HG02763 (cell line): ENCODE data around the gene HOXB1.
A peak's percentile ranks its signal among the peaks of the same experiment; 100 is the strongest.

Source experiments
- ATAC-seq: cut with Tn5 transposase; IDR thresholded peaks from one replicate; pipeline ENCODE4 v1.9.1; 2021; ENCODE audit warnings: mild to moderate bottlenecking, moderate library complexity; ENCODE audit not compliant: unreplicated experiment

HOXB1 gene

GRCh38 chr17:48530887-48531272 lies at the start of gene HOXB1:
Gene HOXB1 (minus strand): TSS chr17:48531011. CDS start chr17:48530904, 107 bp downstream.
- ATAC-seq = no peak

- ATAC-seq = no peak
These were observed 49.1 kb upstream of the HOXB1 start for GRCh38 chr17:48579760-48580554.

- no peak for ATAC-seq
These were observed 48.6 kb upstream of the HOXB1 start for GRCh38 chr17:48579471-48579759.

- peak; percentile 25 for ATAC-seq
These were observed 48.0 kb upstream of the HOXB1 start for GRCh38 chr17:48578616-48579470.

GRCh38 chr17:48577946-48578615 lies 47.3 kb upstream of the HOXB1 start, which contains the start of gene HOXB4:
Gene HOXB4 (minus strand): TSS chr17:48578350. CDS start chr17:48578319, 31 bp downstream.
- ATAC-seq = peak; percentile 49

- ATAC-seq = no peak
These were observed 46.6 kb upstream of the HOXB1 start for GRCh38 chr17:48577330-48577945.

- ATAC-seq = no peak
These were observed 45.9 kb upstream of the HOXB1 start for GRCh38 chr17:48576479-48577309.

- ATAC-seq = no peak
These were observed 45.1 kb upstream of the HOXB1 start for GRCh38 chr17:48575673-48576478.

- no peak for ATAC-seq
These were observed 44.3 kb upstream of the HOXB1 start for GRCh38 chr17:48575066-48575582.

- ATAC-seq = no peak
These were observed 43.8 kb upstream of the HOXB1 start for GRCh38 chr17:48574505-48575065.

GRCh38 chr17:48571826-48572417 lies 41.1 kb upstream of the HOXB1 start:
- no peak for ATAC-seq

GRCh38 chr17:48571024-48571818 lies 40.4 kb upstream of the HOXB1 start:
- ATAC-seq = no peak

GRCh38 chr17:48570325-48571023 lies 39.7 kb upstream of the HOXB1 start:
- ATAC-seq = no peak

- ATAC-seq = no peak
These were observed 39.0 kb upstream of the HOXB1 start for GRCh38 chr17:48569674-48570324.

- no peak for ATAC-seq
These were observed 38.4 kb upstream of the HOXB1 start for GRCh38 chr17:48569240-48569582.

- no peak for ATAC-seq
These were observed 37.9 kb upstream of the HOXB1 start for GRCh38 chr17:48568499-48569239.
